ENCODE results near the gene B4GALT5. TPM values are rescaled to one million over a fixed set of nuclear protein-coding genes. Genes with fewer than 3 reads are reported as not detected.
"Not testable (repeated sequence)": the region's sequence is repeated elsewhere in the genome, so short reads cannot be mapped to it uniquely, and the experiment has no call there.

Gene B4GALT5
- total and polyA plus RNA-seq, 7 donors, result 17.1 to 46.0 (median 21.4) TPM

DNA sequence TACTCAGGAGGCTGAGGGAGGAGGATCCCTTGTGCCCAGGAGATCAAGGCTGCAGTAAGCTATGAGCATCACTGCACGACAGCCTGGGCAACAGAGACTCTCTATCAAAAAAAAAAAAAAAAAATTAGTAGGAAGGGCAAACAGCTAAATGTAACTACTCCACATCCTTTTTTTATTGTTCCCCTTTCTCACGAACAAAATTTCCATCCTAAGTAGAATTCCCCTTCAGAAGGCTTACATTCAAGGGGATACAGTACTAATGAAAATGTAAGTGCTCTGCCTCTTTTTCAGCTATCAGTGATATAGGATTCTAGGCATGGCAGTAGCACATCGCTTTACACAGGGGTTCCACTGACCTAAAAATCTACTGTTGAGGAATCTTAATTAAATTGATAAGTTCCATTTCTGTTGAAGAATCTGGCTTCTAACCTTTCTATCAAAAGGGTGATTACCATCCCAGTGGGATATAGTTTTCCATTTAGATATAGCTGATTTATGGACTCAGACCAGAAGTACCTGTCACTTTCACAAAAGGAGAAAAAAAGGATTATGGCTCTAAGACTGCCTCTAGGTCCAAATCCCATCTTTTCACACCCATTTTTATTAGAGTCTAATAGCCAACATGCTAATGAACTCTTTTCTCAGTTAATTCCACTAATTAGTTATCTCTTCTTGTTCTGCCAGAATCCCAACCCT lies 2.6 kb downstream of the B4GALT5 start:
- Histone ChIP-seq H3K4me3 (no peak overlapping the region), H3K27ac (peak overlapping the region; percentile 84 to 98 (median 94)), H3K4me1 (peaks cover 0 to 62% (median 47%) of the 10 kb centered on the region in 4 donors), H3K9me3 (no peaks in the 10 kb centered on the region), H3K27me3 (no peaks in the 10 kb centered on the region), H3K36me3 (no peaks in the 10 kb centered on the region)
- TF ChIP-seq POLR2A (IDR thresholded peaks at IDR 0.05) (no peak), POLR2AphosphoS5 (IDR thresholded peaks at IDR 0.05) (no peak), EP300 (IDR thresholded peaks at IDR 0.05) (no peak)
- TF ChIP-seq, protein P1, sequence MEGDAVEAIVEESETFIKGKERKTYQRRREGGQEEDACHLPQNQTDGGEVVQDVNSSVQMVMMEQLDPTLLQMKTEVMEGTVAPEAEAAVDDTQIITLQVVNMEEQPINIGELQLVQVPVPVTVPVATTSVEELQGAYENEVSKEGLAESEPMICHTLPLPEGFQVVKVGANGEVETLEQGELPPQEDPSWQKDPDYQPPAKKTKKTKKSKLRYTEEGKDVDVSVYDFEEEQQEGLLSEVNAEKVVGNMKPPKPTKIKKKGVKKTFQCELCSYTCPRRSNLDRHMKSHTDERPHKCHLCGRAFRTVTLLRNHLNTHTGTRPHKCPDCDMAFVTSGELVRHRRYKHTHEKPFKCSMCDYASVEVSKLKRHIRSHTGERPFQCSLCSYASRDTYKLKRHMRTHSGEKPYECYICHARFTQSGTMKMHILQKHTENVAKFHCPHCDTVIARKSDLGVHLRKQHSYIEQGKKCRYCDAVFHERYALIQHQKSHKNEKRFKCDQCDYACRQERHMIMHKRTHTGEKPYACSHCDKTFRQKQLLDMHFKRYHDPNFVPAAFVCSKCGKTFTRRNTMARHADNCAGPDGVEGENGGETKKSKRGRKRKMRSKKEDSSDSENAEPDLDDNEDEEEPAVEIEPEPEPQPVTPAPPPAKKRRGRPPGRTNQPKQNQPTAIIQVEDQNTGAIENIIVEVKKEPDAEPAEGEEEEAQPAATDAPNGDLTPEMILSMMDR (IDR thresholded peaks at IDR 0.05), result no peak
- 32 to 54% methylated on average over 3 of the region's 3 CpGs for WGBS, 2 donors
- no peak for DNase-seq
- intact Hi-C loops (cut with DNase I), result no loop called here

GRCh38 chr20:49707118-49707517 lies 6.6 kb downstream of the B4GALT5 start:
- H3K4me3 ChIP-seq, result no peak overlapping the region
- no peaks in the 10 kb centered on the region for H3K27me3 ChIP-seq
- peaks cover 0 to 65% (median 50%) of the 10 kb centered on the region in 4 donors for H3K4me1 ChIP-seq
- H3K36me3 ChIP-seq, result no peaks in the 10 kb centered on the region
- TF ChIP-seq, protein P1 (IDR thresholded peaks at IDR 0.05), result no peak
- TF ChIP-seq POLR2AphosphoS5 (IDR thresholded peaks at IDR 0.05), result no peak
- no peak for TF ChIP-seq EP300 (IDR thresholded peaks at IDR 0.05)
- no peak for TF ChIP-seq POLR2A (IDR thresholded peaks at IDR 0.05)
- peak overlapping the region; percentile 22 to 69 (median 54) for H3K27ac ChIP-seq
- DNase-seq, result no peak
- no peaks in the 10 kb centered on the region for H3K9me3 ChIP-seq
- WGBS, 2 donors, result 56 to 80% methylated on average over 3 of the region's 3 CpGs
- intact Hi-C loops (cut with DNase I), result no loop called here

DNA sequence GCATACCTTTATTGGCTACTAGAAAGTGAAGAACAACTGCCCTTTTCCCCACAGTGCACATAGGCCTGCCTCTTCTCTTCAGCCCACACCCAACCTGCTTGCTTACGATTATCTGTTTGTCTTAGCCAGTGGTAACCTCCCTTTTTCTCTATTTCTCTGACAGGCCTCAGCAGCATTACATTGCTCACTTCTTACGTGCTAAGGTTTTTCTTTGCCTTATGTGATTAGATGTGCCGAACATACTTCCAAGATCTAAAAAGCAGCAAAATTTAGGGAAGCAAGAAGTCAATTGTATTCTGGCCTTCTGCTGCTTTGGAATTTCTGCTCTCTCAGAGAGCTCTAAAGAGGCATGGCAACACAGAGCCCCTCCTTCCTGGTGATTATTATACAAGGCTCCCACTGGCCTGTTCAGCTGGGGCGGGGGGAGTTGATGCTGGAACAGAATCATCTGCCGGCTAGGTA lies 7.0 kb downstream of the B4GALT5 start:
- no peaks in the 10 kb centered on the region for H3K27me3 ChIP-seq
- intact Hi-C loops (cut with DNase I), result no loop called here
- no peaks in the 10 kb centered on the region for H3K9me3 ChIP-seq
- no peak for DNase-seq
- peak overlapping the region; percentile 22 to 69 (median 54) for H3K27ac ChIP-seq
- H3K4me3 ChIP-seq, result no peak overlapping the region
- peaks cover 0 to 63% (median 47%) of the 10 kb centered on the region in 4 donors for H3K4me1 ChIP-seq
- 14 to 59% methylated on average over 5 of the region's 5 CpGs for WGBS, 2 donors
- H3K36me3 ChIP-seq, result no peaks in the 10 kb centered on the region
- TF ChIP-seq POLR2A (IDR thresholded peaks at IDR 0.05) (no peak), POLR2AphosphoS5 (IDR thresholded peaks at IDR 0.05) (no peak)

- H3K27ac ChIP-seq, result peak overlapping the region in 3 of 4 donors; percentile 50 to 69 (median 59)
- intact Hi-C loops (cut with DNase I); DNase-seq; H3K9me3 ChIP-seq; H3K36me3 ChIP-seq; H3K27me3 ChIP-seq; H3K4me3 ChIP-seq: not testable (repeated sequence)
- 76 to 89% methylated on average over 5 of the region's 5 CpGs for WGBS, 2 donors
- peaks cover 0 to 63% (median 48%) of the 10 kb centered on the region in 4 donors for H3K4me1 ChIP-seq
Measured at GRCh38 chr20:49705893-49706292, 7.8 kb downstream of the B4GALT5 start.

- H3K27me3 ChIP-seq, result no peaks in the 10 kb centered on the region
- no peak for DNase-seq
- no peak overlapping the region for H3K4me3 ChIP-seq
- 78 to 88% methylated on average over 4 of the region's 4 CpGs for WGBS, 2 donors
- no peaks in the 10 kb centered on the region for H3K9me3 ChIP-seq
- H3K27ac ChIP-seq, result no peak overlapping the region
- no peak for TF ChIP-seq EP300 (IDR thresholded peaks at IDR 0.05)
- no peak for TF ChIP-seq POLR2A (IDR thresholded peaks at IDR 0.05)
- TF ChIP-seq, protein P1 (IDR thresholded peaks at IDR 0.05), result no peak
- no peak for TF ChIP-seq POLR2AphosphoS5 (IDR thresholded peaks at IDR 0.05)
- H3K4me1 ChIP-seq, result peaks cover 0 to 63% (median 49%) of the 10 kb centered on the region in 4 donors
- H3K36me3 ChIP-seq, result no peaks in the 10 kb centered on the region
- intact Hi-C loops (cut with DNase I), result no loop called here
Measured at GRCh38 chr20:49705358-49705757, 8.3 kb downstream of the B4GALT5 start.
